Activated CD4-positive, alpha-beta T cell treated with anti-CD3 and anti-CD28 coated beads, Interleukin-10, Interleukin-2, amounts not matched to agents 100 ng/mL and 50 ng/mL, durations not matched to agents 16 hours and 8 hours (primary cell): ENCODE results near the gene SOCS1.
"Not testable (repeated sequence)": the region's sequence is repeated elsewhere in the genome, so short reads cannot be mapped to it uniquely, and the experiment has no call there.

ENCODE experiments used
- DNase-seq: peaks from one replicate; pipeline ENCODE4 v3.0.0-alpha.2; 2020

The SOCS1 gene

DNA sequence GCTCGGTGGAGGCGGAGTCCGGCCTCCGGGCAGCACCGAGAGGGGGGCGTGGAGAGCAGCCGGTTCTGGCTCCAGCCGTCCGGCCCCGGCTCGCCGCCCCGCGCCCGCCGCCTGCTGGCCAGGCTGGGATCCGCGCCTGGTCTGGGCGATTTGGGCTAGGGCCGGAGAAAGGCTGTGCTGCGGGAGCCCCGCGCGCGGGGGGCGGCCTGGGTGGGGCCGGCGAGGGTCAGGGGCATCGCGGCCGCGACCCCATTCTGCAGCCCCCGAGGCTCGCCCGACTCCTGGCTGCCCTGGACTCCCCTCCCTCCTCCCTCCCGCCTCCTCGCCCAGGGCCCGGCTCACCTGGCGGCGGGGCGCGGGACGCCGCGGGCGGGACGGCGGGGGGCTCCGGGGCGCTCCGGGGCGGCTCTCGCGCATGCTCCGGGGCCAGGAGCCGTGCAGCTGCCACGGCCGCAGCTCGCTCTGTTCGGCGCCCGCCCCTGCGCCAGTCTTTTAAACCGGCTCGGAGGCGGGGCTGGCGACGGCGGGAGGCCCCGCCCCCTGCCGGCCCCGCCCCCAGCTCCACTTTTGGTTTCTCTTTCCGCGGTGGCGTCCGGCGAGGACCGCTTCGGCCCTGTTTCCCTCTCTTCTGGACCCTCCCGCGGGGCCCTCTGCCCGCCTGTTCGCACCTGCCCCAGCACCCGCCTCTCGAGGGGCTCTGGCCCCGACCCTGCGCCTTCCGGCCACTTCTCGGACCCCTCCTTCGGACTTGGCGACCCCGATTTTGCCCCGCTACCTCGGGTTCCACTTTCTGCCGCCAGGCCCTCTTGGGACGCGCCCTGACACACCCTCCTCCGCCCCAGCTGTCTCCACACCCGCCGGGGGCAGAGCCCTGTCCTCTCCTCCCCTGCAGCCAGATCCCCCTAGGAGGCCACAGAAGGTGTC, at the start of gene SOCS1:
SOCS1 (minus strand) TSS at position 468 of the 924 bp plus-strand sequence. CDS start 726 bp downstream, outside the sequence.
- DNase-seq, result peak; percentile 94

DNA sequence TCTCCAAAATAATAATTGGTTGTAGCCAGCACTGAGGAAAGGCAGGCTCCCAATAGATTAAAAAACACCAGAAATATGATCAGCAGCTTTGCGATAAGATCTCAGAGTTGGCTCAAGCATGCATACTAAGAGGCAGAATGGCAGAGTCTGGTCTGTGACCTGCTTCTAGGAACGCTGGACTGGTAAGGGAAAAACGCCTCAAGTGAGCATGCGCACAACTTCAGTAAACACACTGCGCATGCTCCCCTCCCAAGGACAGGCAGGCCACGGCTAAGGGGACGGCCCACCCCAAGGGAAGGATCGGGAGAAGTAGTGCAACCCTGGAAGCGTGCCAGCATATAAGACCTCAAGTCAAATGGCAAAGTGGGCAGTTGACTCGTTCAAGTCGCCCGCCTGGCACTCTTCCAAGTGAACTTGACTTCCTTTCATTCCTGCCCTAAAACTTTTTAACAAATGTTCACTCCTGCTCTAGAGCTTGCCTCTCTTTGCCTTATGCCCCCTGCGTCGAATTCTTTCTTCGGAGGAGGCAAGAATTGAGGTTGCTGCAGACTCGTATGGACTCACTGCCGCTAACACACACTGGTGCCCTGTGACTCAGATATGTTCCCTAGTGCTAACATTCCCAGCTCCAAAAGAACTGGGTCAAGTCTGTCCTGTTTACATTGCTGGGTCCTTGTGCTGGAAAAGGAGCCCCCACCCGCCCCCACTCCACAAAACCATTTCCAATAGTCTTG, 47.6 kb upstream of the SOCS1 start:
- DNase-seq, result no peak

- no peak for DNase-seq
Measured at GRCh38 chr16:11302977-11303376, 47.0 kb upstream of the SOCS1 start.

DNA sequence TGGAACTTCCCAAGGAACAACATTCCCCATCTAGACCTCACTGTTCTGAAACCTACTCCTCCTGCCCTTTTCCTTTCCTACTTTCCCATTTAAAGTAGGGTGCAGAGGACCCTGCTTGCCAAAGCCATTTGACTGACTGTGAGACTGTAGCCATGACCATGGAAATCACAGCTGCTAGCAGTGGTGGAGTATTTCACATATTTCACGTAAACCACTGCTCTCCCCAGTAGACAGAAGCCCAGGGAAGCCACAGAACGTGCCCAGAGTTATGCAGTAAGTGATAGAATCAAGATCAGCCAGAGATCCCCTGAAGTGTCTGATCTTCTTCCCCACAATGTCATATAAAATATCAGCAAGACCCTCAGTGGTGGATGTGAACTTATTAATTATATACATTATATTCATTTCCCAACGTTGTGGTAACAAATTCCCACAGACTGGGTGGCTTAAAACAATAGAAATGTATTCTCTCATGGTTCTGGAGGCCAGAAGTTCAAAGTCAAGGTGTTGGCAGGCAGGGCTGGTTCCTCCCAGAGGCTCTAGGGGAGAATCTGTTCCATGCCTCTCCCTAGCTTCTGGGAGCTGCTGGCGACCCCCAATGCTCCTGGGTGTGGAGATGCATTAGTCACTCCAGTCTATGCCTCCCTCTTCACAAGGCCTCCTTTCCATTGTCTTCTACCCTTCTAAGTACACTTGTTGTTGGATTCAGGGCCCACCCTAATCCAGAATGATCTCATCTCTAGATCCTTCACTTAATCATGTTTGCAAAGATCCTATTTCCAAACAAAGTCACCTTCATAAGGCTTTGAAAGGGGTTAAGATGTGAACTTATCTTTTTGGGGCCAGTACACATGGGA, 45.9 kb upstream of the SOCS1 start:
- DNase-seq, result no peak

DNA sequence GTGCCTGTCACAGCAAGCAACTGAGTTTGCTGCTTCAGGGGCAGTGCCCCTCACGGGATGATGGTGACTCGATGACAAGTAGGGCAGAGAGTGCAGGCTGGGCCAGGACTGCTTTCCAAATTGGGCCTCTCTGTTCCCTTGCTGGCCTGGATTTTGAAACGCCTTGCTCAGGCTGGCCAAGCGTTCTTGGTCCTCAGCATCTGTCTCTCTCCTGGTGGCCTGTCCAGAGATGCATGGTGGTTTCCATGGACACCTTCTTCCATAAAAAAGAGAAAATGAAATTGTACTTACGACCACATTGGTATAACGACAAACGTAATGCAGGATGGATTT, 44.5 kb upstream of the SOCS1 start:
- DNase-seq, result no peak

DNA sequence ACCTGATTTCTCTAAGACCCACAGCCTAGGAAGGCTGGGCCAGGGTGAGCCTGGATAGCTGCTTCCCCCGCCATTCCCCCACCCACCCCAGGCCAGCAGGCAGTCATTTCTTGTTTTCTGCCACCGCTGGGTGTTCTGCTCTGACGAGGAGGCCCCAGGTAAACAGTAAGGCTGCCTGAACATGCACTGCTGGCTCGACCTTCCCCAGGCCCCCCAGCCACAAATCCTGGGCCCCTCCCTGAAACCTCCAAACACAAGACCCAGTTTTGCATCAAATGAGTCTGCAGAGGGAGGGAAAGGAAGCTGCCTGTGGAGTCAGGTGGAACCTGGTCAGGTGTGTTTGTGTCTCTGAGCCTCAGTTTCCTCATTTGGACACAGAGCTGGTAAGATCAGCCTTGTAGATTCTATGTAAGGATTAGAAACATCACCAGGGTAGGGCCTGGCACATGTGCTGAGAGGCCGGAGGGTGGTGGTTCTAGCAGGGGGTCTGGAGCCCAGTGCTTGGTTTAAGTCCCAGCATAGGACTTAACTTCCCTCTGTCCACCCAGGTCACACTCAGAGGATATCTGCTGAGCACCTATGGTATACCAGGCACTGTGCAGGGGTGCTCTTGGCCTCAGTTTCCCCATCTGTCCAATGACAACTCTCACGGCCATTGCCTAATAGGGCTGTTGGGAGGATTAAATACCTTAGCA, 44.0 kb upstream of the SOCS1 start:
- DNase-seq, result no peak

DNA sequence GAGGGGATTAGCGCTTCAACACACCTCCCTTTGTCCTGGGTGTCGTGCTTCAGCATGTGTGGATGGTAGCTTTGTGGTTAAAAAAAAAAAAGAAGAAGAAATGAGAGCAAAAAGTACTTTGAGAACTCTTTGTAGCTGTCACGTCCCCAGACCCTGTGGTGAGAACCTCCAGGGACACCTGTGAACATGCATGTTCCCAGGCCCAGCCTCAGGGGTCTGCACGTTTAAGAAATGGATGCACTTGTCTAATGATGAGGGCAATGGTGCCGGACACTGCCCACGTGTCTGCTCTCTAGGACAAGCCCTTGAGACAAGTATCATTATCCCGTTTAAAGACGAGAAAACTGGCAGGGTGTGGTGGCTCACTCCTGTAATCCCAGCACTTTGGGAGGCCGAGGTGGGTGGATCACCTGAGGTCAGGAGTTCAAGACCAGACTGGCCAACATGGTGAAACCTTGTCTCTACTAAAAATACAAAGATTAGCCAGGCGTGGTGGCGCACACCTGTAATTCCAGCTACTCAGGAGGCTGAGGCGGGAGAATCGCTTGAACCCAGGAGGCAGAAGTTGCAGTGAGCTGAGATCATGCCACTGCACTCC, 43.0 kb upstream of the SOCS1 start:
- not testable (repeated sequence) for DNase-seq

DNA sequence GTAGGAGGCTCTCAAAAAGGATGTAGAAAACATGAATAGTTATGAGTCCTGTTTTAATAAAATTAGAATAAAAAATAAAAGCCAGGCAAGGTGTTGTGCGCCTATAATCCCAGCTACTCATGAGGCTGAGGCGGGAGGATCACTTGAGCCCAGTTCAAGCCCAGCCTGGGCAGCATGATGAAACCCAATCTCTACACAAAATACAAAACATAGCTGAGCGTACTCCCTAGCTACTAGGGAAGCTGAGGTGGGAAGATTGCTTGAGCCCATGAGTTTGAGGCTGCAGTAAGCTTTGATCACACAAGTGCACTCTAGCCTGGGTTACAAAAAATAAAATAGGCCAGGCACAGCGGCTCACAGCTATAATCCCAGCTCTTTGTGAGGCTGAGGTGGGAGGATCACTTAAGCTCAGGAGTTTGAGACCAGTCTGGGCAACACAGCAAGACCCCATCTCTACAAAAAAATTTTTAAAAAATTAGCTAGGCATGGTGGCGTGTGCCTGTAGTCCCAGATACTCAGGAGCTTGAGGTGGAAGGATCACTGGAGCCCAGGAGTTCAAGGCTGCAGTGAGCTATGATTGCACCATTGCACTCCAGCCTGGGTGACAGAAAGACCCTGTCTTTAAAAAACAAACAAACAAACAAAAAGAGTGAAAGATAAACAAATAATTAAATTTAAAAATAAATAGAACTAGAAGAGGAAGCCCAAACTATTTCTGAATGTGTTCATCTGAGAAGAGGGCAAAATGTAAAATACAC, 42.3 kb upstream of the SOCS1 start:
- DNase-seq, result no peak

DNA sequence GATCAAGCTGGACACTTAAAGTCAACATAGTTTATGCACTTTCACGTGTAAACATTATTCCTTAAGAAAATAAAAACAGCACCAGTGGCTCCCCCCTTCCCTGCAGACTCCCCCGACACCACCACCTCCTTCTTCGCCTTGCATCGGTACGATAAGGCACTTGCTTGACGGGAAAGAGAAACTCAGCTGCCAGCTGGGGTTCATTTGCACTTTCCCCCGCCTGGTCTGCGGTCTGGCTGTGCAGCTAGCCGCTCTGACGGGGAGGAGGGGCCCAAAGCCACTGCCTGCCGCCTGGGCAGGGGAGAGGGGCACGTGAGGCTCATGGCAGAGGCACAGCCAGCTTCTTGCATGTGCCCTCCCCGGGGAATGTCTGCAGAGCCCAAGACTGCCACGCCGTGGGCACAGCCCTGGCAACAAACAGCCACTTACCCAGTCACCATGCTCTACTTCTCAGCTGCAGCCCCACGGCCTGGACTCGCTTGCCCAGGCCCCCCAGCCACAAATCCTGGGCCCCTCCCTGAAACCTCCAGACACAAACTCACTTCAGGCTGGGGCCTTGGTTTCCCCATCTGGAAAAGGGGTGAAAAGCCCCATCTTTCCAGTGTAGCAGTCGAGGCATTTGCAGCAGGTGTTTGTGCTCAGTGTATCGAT, 41.6 kb upstream of the SOCS1 start:
- peak; percentile 82 for DNase-seq

DNA sequence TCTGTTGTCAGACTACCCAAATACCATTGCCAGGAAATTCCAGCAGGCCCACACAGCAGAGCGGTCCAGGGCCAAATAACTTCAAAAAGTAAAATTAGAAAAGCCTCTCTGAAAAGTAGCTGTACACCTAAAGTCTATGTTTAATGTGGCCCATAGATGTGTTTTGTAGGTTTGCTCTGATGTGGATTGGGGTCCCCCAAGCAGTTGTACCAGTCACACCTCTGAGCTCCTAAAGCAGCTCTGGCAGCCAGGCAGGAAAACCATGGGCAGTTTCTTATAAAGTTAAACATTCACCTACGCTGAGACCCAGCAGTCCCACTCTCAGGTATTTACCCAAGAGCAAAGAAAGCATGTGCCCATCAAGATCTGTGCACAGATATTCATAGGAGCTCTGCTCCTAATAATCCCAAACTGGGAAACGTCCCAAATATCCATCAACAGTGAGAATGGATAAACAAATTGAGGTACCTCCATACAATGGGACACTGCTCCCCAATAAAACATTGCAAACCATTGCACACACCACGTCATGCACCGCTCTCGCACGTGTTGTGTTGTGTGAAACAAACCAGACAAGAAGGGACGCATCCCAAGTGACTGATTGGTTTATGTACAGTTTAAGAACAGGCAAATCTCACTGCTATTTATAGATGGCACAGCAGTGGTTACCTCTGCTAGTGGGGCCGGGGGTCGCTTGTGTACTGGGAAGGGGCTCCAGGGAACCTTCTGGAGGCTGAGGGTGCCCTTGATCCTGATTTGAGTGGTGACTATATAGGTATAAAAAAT, 40.9 kb upstream of the SOCS1 start:
- no peak for DNase-seq

DNA sequence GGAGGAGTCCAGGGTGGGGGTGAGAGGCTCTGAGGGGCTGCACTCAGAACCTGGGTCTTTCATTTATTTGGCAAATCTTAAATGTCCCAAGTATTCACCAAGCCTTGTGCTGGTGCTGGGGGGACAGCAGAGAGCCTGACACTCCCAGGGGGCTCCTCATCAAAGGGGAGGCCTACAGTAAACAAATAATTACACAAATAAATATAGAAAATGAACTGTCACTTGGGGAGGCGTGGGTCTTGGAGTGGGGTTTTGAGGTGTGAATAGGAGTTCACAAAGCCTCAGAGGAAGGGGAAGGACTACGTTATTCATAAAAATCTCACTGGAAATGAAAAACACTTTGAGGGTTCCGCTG, 40.3 kb upstream of the SOCS1 start:
- no peak for DNase-seq

DNA sequence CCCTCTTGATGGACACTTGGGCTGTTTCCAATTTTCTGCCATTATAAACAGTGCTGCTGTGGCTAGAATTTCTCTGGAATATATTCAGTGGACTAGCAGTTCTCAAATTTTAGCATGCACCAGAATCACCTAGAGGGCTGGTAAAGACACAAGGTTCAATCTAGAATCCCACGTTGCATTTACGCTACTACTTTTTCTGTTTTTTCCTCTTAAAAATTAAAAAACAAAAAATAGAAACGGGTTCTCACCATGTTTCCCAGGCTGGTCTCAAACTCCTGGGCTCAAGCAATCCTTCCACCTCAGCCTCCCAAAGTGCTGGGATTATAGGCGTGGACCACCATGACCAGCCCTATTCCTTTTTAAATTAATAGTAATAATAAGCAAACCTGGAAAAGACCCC, 39.7 kb upstream of the SOCS1 start:
- DNase-seq, result no peak

GRCh38 chr16:11292076-11292748, 36.2 kb upstream of the SOCS1 start:
- DNase-seq, result no peak

- DNase-seq, result no peak
Measured at GRCh38 chr16:11291091-11291703, 35.2 kb upstream of the SOCS1 start.

GRCh38 chr16:11290102-11290893, 34.3 kb upstream of the SOCS1 start:
- no peak for DNase-seq

- DNase-seq, result not testable (repeated sequence)
Measured at GRCh38 chr16:11289696-11290095, 33.7 kb upstream of the SOCS1 start.

GRCh38 chr16:11289202-11289601, 33.2 kb upstream of the SOCS1 start:
- DNase-seq, result no peak

DNA sequence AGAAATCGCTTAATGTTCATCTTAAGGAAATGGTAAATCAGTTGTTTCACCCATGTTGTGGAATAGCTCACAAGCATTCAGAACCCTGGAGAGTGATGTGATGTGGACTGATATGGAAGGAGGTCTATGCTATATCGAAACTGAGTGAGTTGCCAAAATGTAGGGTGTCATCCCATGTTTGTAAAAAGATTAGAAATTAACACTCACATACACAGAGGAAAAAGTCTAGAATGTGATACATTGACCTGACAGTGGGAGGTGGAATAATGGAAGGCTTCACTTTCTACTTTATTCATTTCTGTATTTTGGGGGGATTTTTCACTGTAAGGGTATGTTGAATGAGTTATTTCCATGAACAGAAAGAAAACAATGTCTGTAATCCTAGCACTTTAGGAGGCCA, 29.8 kb upstream of the SOCS1 start:
- no peak for DNase-seq
